ENCODE data around the gene CILP2.

The CILP2 gene

GRCh38 chr19:19504754-19505668, 33.1 kb upstream of the CILP2 start:
- DNase-seq, result no peak

GRCh38 chr19:19505669-19506326, 32.3 kb upstream of the CILP2 start:
- no peak for DNase-seq

- DNase-seq, result no peak
These were observed 31.5 kb upstream of the CILP2 start for GRCh38 chr19:19506592-19506991.

GRCh38 chr19:19507354-19507753, 30.7 kb upstream of the CILP2 start:
- no peak for DNase-seq

GRCh38 chr19:19508217-19508616, 29.8 kb upstream of the CILP2 start:
- DNase-seq, result no peak

- no peak for DNase-seq
These were observed 27.6 kb upstream of the CILP2 start for GRCh38 chr19:19510432-19510831.

GRCh38 chr19:19513682-19514081, 24.4 kb upstream of the CILP2 start:
- no peak for DNase-seq

- no peak for DNase-seq
These were observed 23.8 kb upstream of the CILP2 start for GRCh38 chr19:19514215-19514657.

- no peak for DNase-seq
These were observed 23.0 kb upstream of the CILP2 start, which contains the start of gene TSSK6 for GRCh38 chr19:19514881-19515641. TSSK6 (minus strand) TSS chr19:19515548; CDS start chr19:19515427, 121 bp downstream.

- peak; percentile 94 for DNase-seq
These were observed 22.2 kb upstream of the CILP2 start, which contains the start of gene NDUFA13 for GRCh38 chr19:19515642-19516519. NDUFA13 (plus strand) TSS chr19:19516225; CDS start chr19:19516239, 14 bp downstream.

GRCh38 chr19:19517235-19517619, 20.8 kb upstream of the CILP2 start:
- DNase-seq, result no peak

- no peak for DNase-seq
These were observed 17.1 kb upstream of the CILP2 start for GRCh38 chr19:19520989-19521388.

GRCh38 chr19:19523177-19523576, 14.9 kb upstream of the CILP2 start:
- no peak for DNase-seq

GRCh38 chr19:19524053-19524452, 14.0 kb upstream of the CILP2 start:
- DNase-seq, result no peak

- DNase-seq, result no peak
These were observed 12.3 kb upstream of the CILP2 start for GRCh38 chr19:19525611-19526380.

GRCh38 chr19:19526581-19527370, 11.3 kb upstream of the CILP2 start:
- DNase-seq, result no peak

GRCh38 chr19:19527371-19527656, 10.8 kb upstream of the CILP2 start:
- no peak for DNase-seq

GRCh38 chr19:19527674-19528625, 10.1 kb upstream of the CILP2 start:
- no peak for DNase-seq

- DNase-seq, result no peak
These were observed 9.2 kb upstream of the CILP2 start, which contains the start of gene YJEFN3 for GRCh38 chr19:19528721-19529490. YJEFN3 (plus strand) TSS chr19:19528911; CDS start chr19:19528933, 22 bp downstream.
